ENCODE data around the gene TBC1D10A.

TBC1D10A gene

DNA sequence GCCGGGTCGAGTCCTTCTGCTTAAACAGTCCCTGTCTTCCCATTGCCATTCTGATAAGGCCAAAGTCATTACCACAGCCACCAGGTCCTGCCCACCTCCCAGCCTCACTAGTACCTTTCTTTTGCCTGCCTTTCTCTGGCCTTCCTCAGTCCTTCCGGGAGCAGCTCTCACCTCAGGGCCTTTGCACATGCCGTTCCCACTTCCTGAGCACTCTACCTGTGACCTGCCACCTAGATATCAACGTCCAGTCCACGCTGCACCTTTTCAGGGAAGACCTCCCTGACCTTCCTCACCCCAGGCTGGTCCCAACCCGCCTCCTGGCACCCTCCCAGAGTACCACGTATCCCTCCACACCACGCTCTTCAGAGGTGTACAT lies 52.3 kb downstream of the TBC1D10A start:
- no peak overlapping the region for H3K14ac ChIP-seq (ENCODE audit: low read length)
- no peak overlapping the region for H3K4me2 ChIP-seq (ENCODE audit: low read length)
- no peaks in the 10 kb centered on the region for H3K79me1 ChIP-seq (ENCODE audit: low read length)
- no peak overlapping the region for H2AFZ ChIP-seq (ENCODE audit: insufficient read depth, low read length, poor library complexity)
- no peaks in the 10 kb centered on the region for H3K27me3 ChIP-seq (ENCODE audit: insufficient read depth, low read length)
- no peak overlapping the region for H3K4ac ChIP-seq (ENCODE audit: low read depth, low read length)
- H2BK120ac ChIP-seq (ENCODE audit: insufficient read depth, low read length, poor library complexity) = no peak overlapping the region
- no peaks in the 10 kb centered on the region for H3K79me2 ChIP-seq (ENCODE audit: control insufficient read depth, insufficient read depth, low read length, poor library complexity)
- no peak overlapping the region for H3K27ac ChIP-seq (ENCODE audit: low read depth, low read length)
- H3K9ac ChIP-seq (ENCODE audit: low read length) = no peak overlapping the region
- H4K91ac ChIP-seq (ENCODE audit: low read depth, low read length) = no peak overlapping the region
- H3K9me3 ChIP-seq (ENCODE audit: insufficient read depth, low read depth, low read length) = peaks cover 4% of the 10 kb centered on the region
- H3K4me1 ChIP-seq (ENCODE audit: control insufficient read depth in 1 of 2, insufficient read depth in 2 of 2, low read length in 2 of 2) = peaks cover 0 to 7% of the 10 kb centered on the region in 2 experiments
- no CpG with 5 or more reads among the region's 9 CpGs for WGBS (ENCODE audit: extremely low coverage, insufficient coverage, insufficient read length)
- no peak overlapping the region for H3K18ac ChIP-seq (ENCODE audit: low read length)
- no peak for DNase-seq
- H2AK5ac ChIP-seq (ENCODE audit: low read length) = no peak overlapping the region
- no peak overlapping the region for H4K12ac ChIP-seq (ENCODE audit: low read depth, low read length)
- no peak overlapping the region for H3K4me3 ChIP-seq (ENCODE audit: low read depth, low read length)
- H4K8ac ChIP-seq (ENCODE audit: low read depth, low read length) = no peak overlapping the region
- H2BK12ac ChIP-seq (ENCODE audit: low read length) = no peak overlapping the region
- H3K36me3 ChIP-seq (ENCODE audit: control insufficient read depth in 1 of 2, insufficient read depth in 2 of 2, low read length in 2 of 2) = no peaks in the 10 kb centered on the region
- no peak overlapping the region for H3K23ac ChIP-seq (ENCODE audit: low read length)
- no peak overlapping the region for H2BK5ac ChIP-seq (ENCODE audit: low read depth, low read length, poor library complexity)

DNA sequence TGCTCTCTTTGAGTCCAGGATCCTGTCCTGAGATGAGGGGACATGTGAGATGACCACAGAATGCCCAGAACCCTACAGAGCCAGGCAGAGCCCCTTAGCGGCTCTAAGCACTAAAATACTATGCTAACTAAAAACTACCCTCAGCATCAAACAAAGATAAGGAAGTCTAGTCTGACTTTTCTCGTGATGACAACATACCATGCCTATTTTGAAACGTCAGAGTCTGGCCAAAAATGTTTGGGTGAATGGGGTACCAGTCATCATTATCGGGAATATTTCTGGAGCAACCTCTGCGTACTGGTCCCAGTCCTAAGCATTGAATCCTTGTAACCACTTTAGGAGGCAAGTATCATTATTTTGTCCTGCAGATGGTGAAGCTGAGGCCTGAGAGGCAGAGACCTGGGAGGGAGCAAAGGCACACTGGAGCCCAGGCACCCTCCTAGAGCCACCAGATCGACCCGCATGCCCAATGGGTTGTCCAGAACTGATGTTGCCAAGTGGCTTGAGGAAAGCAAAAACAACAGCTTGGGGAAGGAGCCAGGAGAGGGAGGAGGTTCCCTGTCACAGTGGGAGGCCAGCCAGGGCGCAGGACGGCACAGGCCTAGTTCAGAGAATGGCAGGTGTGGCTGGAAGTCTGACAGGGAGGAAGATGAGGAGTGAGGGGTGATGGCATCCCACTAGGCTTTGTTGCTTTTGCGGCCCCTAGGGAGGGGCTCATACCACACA lies 52.9 kb downstream of the TBC1D10A start:
- H2BK120ac ChIP-seq (ENCODE audit: insufficient read depth, low read length, poor library complexity) = no peak overlapping the region
- no CpG with 5 or more reads among the region's 10 CpGs for WGBS (ENCODE audit: extremely low coverage, insufficient coverage, insufficient read length)
- H3K27me3 ChIP-seq (ENCODE audit: insufficient read depth, low read length) = no peaks in the 10 kb centered on the region
- H2BK5ac ChIP-seq (ENCODE audit: low read depth, low read length, poor library complexity) = no peak overlapping the region
- H3K4ac ChIP-seq (ENCODE audit: low read depth, low read length) = no peak overlapping the region
- no peaks in the 10 kb centered on the region for H3K79me1 ChIP-seq (ENCODE audit: low read length)
- H3K4me3 ChIP-seq (ENCODE audit: low read depth, low read length) = no peak overlapping the region
- no peak overlapping the region for H3K27ac ChIP-seq (ENCODE audit: low read depth, low read length)
- no peak overlapping the region for H4K8ac ChIP-seq (ENCODE audit: low read depth, low read length)
- no peak overlapping the region for H3K9ac ChIP-seq (ENCODE audit: low read length)
- H3K18ac ChIP-seq (ENCODE audit: low read length) = no peak overlapping the region
- H3K23ac ChIP-seq (ENCODE audit: low read length) = no peak overlapping the region
- H2AK5ac ChIP-seq (ENCODE audit: low read length) = no peak overlapping the region
- H3K14ac ChIP-seq (ENCODE audit: low read length) = no peak overlapping the region
- H4K12ac ChIP-seq (ENCODE audit: low read depth, low read length) = no peak overlapping the region
- peaks cover 0 to 7% of the 10 kb centered on the region in 2 experiments for H3K4me1 ChIP-seq (ENCODE audit: control insufficient read depth in 1 of 2, insufficient read depth in 2 of 2, low read length in 2 of 2)
- no peaks in the 10 kb centered on the region for H3K79me2 ChIP-seq (ENCODE audit: control insufficient read depth, insufficient read depth, low read length, poor library complexity)
- no peak overlapping the region for H2BK12ac ChIP-seq (ENCODE audit: low read length)
- H3K9me3 ChIP-seq (ENCODE audit: insufficient read depth, low read depth, low read length) = peaks cover 2% of the 10 kb centered on the region
- no peaks in the 10 kb centered on the region for H3K36me3 ChIP-seq (ENCODE audit: control insufficient read depth in 1 of 2, insufficient read depth in 2 of 2, low read length in 2 of 2)
- H3K4me2 ChIP-seq (ENCODE audit: low read length) = no peak overlapping the region
- H4K91ac ChIP-seq (ENCODE audit: low read depth, low read length) = no peak overlapping the region
- no peak overlapping the region for H2AFZ ChIP-seq (ENCODE audit: insufficient read depth, low read length, poor library complexity)
- DNase-seq = peak in 1 of 2 donors; percentile 59

DNA sequence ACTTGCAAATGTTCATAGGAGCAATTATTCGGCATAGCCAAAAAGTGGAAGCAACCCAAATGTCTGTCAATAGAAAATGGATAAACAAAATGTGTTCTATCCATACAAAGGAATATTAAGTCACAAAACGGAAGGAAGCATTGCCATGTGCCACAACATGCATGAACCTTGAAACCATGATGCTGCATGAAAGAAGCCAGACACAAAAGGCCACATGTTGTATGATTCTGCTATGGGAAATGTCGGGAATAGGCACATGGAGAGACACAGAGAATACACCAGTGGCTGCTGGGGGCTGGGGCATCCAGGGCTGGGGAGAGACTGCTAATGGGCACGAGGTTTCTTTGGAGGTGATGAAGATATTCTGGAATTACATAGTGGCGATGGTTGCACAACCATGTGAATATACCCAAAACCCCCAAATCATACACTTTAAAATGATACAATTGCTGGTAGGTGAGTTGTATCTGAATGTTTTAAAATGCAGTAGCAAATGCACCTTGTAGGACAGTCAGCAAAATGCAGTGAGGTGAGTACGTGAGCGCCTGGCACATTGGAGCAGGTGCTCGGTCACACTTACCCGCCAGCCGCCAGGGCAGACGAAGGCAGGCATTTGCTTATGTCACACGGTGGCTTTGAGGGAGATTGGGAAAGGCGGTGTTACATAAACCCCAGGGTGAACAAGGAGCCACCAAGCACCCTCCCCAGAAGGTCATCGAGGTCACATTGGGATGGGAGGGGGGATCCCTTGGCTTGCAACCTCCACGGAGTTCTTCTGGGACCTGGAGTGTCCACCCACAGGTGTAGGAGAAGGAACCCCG lies 53.8 kb downstream of the TBC1D10A start:
- Histone ChIP-seq H2AK5ac (ENCODE audit: low read length) (no peak overlapping the region), H3K9ac (ENCODE audit: low read length) (no peak overlapping the region), H3K27me3 (ENCODE audit: insufficient read depth, low read length) (no peaks in the 10 kb centered on the region), H3K4ac (ENCODE audit: low read depth, low read length) (no peak overlapping the region), H3K79me1 (ENCODE audit: low read length) (no peaks in the 10 kb centered on the region), H3K36me3 (ENCODE audit: control insufficient read depth in 1 of 2, insufficient read depth in 2 of 2, low read length in 2 of 2) (no peaks in the 10 kb centered on the region), H3K27ac (ENCODE audit: low read depth, low read length) (no peak overlapping the region), H2BK120ac (ENCODE audit: insufficient read depth, low read length, poor library complexity) (no peak overlapping the region), H3K4me2 (ENCODE audit: low read length) (no peak overlapping the region), H4K91ac (ENCODE audit: low read depth, low read length) (no peak overlapping the region), H3K9me3 (ENCODE audit: insufficient read depth, low read depth, low read length) (peaks cover 2% of the 10 kb centered on the region), H3K23ac (ENCODE audit: low read length) (no peak overlapping the region), H2AFZ (ENCODE audit: insufficient read depth, low read length, poor library complexity) (no peak overlapping the region), H2BK5ac (ENCODE audit: low read depth, low read length, poor library complexity) (no peak overlapping the region), H3K18ac (ENCODE audit: low read length) (no peak overlapping the region), H3K4me1 (ENCODE audit: control insufficient read depth in 1 of 2, insufficient read depth in 2 of 2, low read length in 2 of 2) (peaks cover 0 to 2% of the 10 kb centered on the region in 2 experiments), H4K8ac (ENCODE audit: low read depth, low read length) (no peak overlapping the region), H2BK12ac (ENCODE audit: low read length) (no peak overlapping the region), H3K4me3 (ENCODE audit: low read depth, low read length) (no peak overlapping the region), H3K14ac (ENCODE audit: low read length) (no peak overlapping the region), H4K12ac (ENCODE audit: low read depth, low read length) (no peak overlapping the region), H3K79me2 (ENCODE audit: control insufficient read depth, insufficient read depth, low read length, poor library complexity) (no peaks in the 10 kb centered on the region)
- DNase-seq = peak in 1 of 2 donors; percentile 44
- no CpG with 5 or more reads among the region's 16 CpGs for WGBS (ENCODE audit: extremely low coverage, insufficient coverage, insufficient read length)

DNA sequence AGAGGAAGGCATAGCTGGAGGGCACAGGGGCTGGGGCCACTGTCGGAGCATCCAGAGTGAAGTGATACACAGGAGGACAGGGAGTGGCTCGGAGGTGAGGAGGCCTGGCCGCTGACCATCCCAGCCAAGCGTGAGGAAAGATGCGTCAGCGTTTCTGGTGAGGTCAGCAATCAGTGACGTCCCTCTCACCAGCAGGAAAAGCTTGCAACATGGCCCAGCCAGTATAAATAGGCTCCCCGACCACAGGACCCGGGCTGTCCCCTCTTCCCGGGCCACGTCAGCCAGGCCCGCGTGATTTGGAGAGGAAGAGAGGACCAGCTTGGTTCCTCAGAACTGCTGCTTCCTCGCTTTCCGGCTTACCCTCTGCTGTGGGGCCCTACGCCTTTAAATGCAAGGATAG lies 55.9 kb downstream of the TBC1D10A start:
- H2AK5ac ChIP-seq (ENCODE audit: low read length) = no peak overlapping the region
- H4K12ac ChIP-seq (ENCODE audit: low read depth, low read length) = no peak overlapping the region
- H3K23ac ChIP-seq (ENCODE audit: low read length) = no peak overlapping the region
- no peaks in the 10 kb centered on the region for H3K79me1 ChIP-seq (ENCODE audit: low read length)
- no peak overlapping the region for H3K14ac ChIP-seq (ENCODE audit: low read length)
- no peak overlapping the region for H2BK12ac ChIP-seq (ENCODE audit: low read length)
- H3K4me2 ChIP-seq (ENCODE audit: low read length) = no peak overlapping the region
- H3K79me2 ChIP-seq (ENCODE audit: control insufficient read depth, insufficient read depth, low read length, poor library complexity) = no peaks in the 10 kb centered on the region
- no peak overlapping the region for H2AFZ ChIP-seq (ENCODE audit: insufficient read depth, low read length, poor library complexity)
- DNase-seq = peak; percentile 71 to 74
- H3K9ac ChIP-seq (ENCODE audit: low read length) = no peak overlapping the region
- H2BK5ac ChIP-seq (ENCODE audit: low read depth, low read length, poor library complexity) = no peak overlapping the region
- no peaks in the 10 kb centered on the region for H3K36me3 ChIP-seq (ENCODE audit: control insufficient read depth in 1 of 2, insufficient read depth in 2 of 2, low read length in 2 of 2)
- H4K91ac ChIP-seq (ENCODE audit: low read depth, low read length) = no peak overlapping the region
- no peak overlapping the region for H4K8ac ChIP-seq (ENCODE audit: low read depth, low read length)
- H3K27ac ChIP-seq (ENCODE audit: low read depth, low read length) = no peak overlapping the region
- H3K4me1 ChIP-seq (ENCODE audit: control insufficient read depth in 1 of 2, insufficient read depth in 2 of 2, low read length in 2 of 2) = no peaks in the 10 kb centered on the region
- H3K4me3 ChIP-seq (ENCODE audit: low read depth, low read length) = no peak overlapping the region
- H3K9me3 ChIP-seq (ENCODE audit: insufficient read depth, low read depth, low read length) = peaks cover 2% of the 10 kb centered on the region
- H3K18ac ChIP-seq (ENCODE audit: low read length) = no peak overlapping the region
- no peaks in the 10 kb centered on the region for H3K27me3 ChIP-seq (ENCODE audit: insufficient read depth, low read length)
- H2BK120ac ChIP-seq (ENCODE audit: insufficient read depth, low read length, poor library complexity) = no peak overlapping the region
- no CpG with 5 or more reads among the region's 16 CpGs for WGBS (ENCODE audit: extremely low coverage, insufficient coverage, insufficient read length)
- no peak overlapping the region for H3K4ac ChIP-seq (ENCODE audit: low read depth, low read length)

All from trophoblast cell (in vitro differentiated cells and primary cell).